ENCODE measurements around the gene ZNF133.

- no peak for TF ChIP-seq CTCF (IDR thresholded peaks at IDR 0.05)
- TF ChIP-seq POLR2A (IDR thresholded peaks at IDR 0.05) = no peak
These were observed 11.0 kb downstream of the ZNF133 start for GRCh38 chr20:18299364-18299763.

Data from heart left ventricle (tissue), 13 donors.